Measurements from ENCODE around the gene SPDYE2.
"Not testable (repeated sequence)": the region's sequence is repeated elsewhere in the genome, so short reads cannot be mapped to it uniquely, and the experiment has no call there.

SPDYE2 gene

GRCh38 chr7:102542083-102542482, 8.9 kb upstream of the SPDYE2 start:
- DNase-seq: not testable (repeated sequence)

- DNase-seq: not testable (repeated sequence)
Observed at GRCh38 chr7:102542771-102543170, 8.3 kb upstream of the SPDYE2 start.

- DNase-seq: not testable (repeated sequence)
Observed at GRCh38 chr7:102543596-102543995, 7.4 kb upstream of the SPDYE2 start, which contains the start of gene UPK3BL2. Gene UPK3BL2, minus strand, starts transcription at chr7:102543696. Its CDS starts 60 bp downstream, at chr7:102543636.

GRCh38 chr7:102544372-102544771, 6.7 kb upstream of the SPDYE2 start:
- DNase-seq: not testable (repeated sequence)

- DNase-seq: not testable (repeated sequence)
Observed at GRCh38 chr7:102545288-102545687, 5.7 kb upstream of the SPDYE2 start.

GRCh38 chr7:102546353-102546752, 4.7 kb upstream of the SPDYE2 start:
- DNase-seq: not testable (repeated sequence)

GRCh38 chr7:102568620-102569019, 17.6 kb downstream of the SPDYE2 start:
- not testable (repeated sequence) for DNase-seq

GRCh38 chr7:102572261-102573239, 21.5 kb downstream of the SPDYE2 start, which contains the start of gene POLR2J3:
Gene POLR2J3, minus strand, starts transcription at chr7:102572583. Its CDS starts 62 bp downstream, at chr7:102572521.
- peak; percentile 96 to 97 for DNase-seq

- DNase-seq: not testable (repeated sequence)
Observed at GRCh38 chr7:102574607-102575006, 23.6 kb downstream of the SPDYE2 start.

- DNase-seq: not testable (repeated sequence)
Observed at GRCh38 chr7:102576363-102576762, 25.3 kb downstream of the SPDYE2 start.

- not testable (repeated sequence) for DNase-seq
Observed at GRCh38 chr7:102577315-102578240, 26.6 kb downstream of the SPDYE2 start.

- not testable (repeated sequence) for DNase-seq
Observed at GRCh38 chr7:102578486-102578885, 27.5 kb downstream of the SPDYE2 start.

- not testable (repeated sequence) for DNase-seq
Observed at GRCh38 chr7:102581722-102582121, 30.7 kb downstream of the SPDYE2 start.

- DNase-seq: not testable (repeated sequence)
Observed at GRCh38 chr7:102583495-102583894, 32.5 kb downstream of the SPDYE2 start.

GRCh38 chr7:102589857-102590256, 38.8 kb downstream of the SPDYE2 start:
- DNase-seq: not testable (repeated sequence)

- peak; percentile 61 to 80 for DNase-seq
Observed at GRCh38 chr7:102592477-102593019, 41.5 kb downstream of the SPDYE2 start.

- DNase-seq: not testable (repeated sequence)
Observed at GRCh38 chr7:102593637-102594334, 42.8 kb downstream of the SPDYE2 start.

GRCh38 chr7:102596036-102596435, 45.0 kb downstream of the SPDYE2 start:
- not testable (repeated sequence) for DNase-seq

- DNase-seq: not testable (repeated sequence)
Observed at GRCh38 chr7:102599699-102600098, 48.7 kb downstream of the SPDYE2 start.

- not testable (repeated sequence) for DNase-seq
Observed at GRCh38 chr7:102602317-102602716, 51.3 kb downstream of the SPDYE2 start.

GRCh38 chr7:102604431-102605145, 53.6 kb downstream of the SPDYE2 start:
- DNase-seq: not testable (repeated sequence)

All from CD4-positive, alpha-beta T cell treated with Interleukin-4 for 1 hour (primary cell).